Ramos (cell line): ENCODE measurements around the gene KIF5C.

Experiments
- in situ Hi-C: fragments of 300-500 bp; cut with MboI; formaldehyde crosslinking; loops from one replicate; pipeline ENCODE4 v1.14.3; 2022; ENCODE audit warnings: low sequenced_read_pairs; ENCODE audit not compliant: unreplicated experiment

Gene KIF5C

DNA sequence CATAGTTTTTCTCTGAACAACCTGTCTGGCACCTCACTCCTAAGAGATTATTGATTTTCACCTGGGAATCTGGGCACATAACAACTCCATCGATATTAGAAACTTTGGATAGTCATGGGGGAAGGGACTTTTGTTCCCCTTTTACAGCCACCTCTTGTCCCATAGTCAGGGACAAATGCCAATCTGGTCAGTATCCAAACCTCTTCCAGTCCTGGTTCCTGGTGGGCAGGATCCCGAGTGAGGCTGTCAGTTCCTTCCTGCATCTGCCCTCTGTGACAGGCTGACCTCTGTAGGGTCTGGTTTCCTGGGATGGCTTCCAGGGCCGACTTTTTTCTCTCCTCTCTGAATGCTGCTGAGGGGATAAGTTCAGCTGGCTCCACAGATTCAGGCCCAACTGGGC, 11.0 kb downstream of the KIF5C start:
- in situ Hi-C loops: no loop called here

DNA sequence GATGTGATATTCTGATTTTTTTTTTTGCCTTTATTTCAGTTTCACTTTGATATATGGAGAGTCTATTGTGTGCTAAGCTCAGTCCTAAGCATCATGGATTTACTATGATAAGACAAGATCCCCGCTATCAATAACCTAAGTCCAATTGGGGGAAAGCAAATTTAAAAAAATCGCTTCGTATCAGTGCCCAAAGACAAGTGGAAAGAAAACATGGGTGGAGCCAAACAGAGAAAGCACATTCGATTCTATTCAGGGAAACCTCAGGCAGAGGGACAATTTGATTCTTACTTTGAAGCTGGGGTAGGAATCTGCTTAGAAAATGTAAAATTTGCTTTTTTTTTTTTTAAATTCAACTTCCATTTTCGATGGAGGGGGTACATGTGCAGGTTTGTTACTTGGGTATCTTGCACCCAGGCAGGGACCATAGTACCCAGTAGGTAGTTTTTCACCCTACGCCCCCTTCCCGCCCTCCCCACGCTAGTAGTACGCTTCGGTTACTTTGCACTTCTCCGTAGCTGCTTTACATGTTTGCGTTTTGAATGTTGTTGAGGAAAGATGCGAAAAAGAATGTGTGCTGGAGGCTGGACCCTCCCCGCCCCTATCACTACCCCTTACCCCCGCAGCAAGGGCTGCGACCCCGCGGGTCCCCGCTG, 12.4 kb downstream of the KIF5C start:
- in situ Hi-C loops: no loop called here

DNA sequence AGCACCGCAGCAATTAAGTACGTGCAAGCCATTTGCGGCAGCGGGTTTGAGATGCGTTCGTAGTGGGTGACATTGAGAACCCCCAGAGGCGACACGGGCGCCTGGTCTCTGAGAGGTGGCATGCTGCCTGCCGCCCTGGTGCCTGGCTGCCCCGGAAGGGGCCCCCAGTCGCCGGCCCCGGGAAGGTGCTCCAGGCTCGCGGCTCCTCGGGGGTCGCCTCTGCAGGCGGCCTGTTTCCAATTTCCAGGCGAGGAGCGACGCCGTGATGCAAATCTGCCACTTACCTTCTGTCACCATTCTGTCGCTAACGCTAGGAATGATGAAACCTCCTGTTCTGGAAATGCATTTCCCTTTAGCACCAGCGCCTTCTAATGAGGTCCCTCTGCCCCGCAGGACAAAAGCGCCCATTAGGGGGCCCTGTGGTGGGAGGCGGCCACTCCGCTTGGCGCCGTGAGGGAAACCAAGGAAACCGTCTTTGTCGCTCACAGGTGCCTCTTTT, 13.0 kb downstream of the KIF5C start:
- in situ Hi-C loops: no loop called here

DNA sequence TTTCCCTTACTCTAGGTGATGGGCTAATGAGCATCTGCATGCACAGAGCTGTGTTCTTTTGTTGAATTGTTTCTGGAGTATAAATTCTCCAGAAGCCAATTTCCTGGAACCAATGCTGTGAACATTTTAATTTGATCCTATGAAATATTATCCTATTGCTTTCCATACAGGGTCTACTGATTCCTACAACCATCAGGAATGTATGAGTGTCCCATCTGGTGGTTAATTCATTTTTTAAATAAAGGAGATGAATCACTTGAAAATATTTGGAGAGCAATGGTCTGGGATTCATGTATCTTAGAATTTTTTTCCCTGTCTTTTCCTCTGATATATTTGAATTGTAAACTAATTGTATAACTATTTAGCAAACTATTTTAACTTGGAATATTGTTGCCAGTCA, 14.0 kb downstream of the KIF5C start:
- in situ Hi-C loops: no loop called here

GRCh38 chr2:148893906-148894305, 18.9 kb downstream of the KIF5C start:
- in situ Hi-C loops: no loop called here

DNA sequence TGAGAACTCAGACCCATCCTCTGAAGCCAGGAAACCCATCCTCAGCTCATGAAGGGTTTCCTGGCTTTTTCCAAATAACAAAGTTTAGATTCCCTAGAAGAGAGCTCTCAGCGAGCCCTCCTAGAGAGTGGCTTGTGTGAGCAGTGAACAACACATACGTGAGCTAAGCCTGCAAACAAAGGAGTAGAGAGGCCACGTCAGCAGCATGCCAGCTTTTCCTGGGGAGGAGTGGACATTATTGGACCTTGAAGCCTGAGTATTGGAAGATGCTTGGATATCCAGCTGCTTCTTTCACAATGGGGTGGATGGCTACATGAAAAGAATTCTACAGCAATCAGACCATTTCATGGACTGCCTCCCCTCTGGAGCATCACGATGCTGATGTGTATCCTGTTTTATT, 21.1 kb downstream of the KIF5C start:
- in situ Hi-C loops: no loop called here

- in situ Hi-C loops: no loop called here
These were observed 24.8 kb downstream of the KIF5C start for GRCh38 chr2:148899638-148900318.

DNA sequence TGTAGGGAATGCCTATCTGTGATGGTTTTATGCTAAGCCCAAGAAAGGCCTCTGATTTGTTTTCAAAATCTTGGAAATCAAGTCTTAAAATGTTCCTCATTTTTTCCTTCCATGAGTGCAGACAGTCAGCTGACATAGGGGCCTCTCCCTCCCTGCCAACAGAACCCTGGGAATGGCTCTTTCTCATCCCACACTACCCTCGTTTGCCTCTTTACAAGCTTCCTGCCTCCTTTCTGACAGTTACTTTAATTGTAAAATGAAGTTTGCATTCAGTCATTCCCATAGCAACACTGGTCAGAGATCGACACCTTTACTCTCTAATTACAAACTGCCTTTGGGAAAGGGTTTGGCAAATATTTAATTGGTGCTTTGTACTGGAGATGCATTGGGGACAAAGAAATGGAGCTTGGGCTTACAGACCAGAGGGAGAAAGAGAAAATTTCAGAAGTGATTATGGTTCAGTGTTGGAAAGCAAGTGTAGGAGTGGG, 25.4 kb downstream of the KIF5C start:
- in situ Hi-C loops: no loop called here

- in situ Hi-C loops: no loop called here
These were observed 26.1 kb downstream of the KIF5C start for GRCh38 chr2:148901142-148901541.

DNA sequence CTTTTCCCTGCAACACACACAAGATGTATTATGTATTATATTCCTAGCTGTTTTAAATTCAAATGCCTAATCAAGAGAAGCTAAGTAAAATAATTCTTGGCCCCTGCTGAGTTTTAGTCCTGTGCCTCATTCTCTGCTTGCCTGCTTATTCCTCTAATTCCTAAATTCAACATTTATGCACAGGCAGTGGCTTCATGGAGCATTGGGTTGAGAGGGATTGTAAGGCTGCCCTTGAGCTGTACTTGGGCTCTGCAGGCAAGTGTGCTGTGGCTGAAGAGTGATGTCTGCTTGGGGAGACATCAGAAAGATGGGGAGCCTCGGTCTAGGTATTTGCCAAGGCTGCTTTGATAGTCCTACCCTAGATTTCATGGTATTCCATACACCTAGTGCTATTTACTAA, 27.8 kb downstream of the KIF5C start:
- in situ Hi-C loops: no loop called here

GRCh38 chr2:148903294-148903693, 28.3 kb downstream of the KIF5C start:
- in situ Hi-C loops: no loop called here

DNA sequence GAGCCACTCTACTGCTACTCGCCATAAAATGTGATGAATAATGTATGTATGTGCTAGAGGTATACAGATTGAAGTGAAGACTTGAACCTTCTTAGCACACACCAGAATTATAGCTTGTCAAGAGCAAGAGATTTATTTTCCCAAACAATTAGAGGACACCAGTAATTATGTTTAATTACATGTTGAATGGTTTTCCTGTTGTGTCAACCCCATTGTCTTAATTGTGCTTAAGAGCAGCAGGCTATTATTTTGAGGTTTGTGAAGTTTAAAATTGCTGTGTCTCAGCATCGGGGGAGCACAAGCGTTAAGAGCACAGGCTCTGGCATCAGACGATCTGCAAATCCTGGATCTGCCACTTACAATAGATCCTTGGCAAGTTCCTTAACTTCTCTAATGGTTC, 29.0 kb downstream of the KIF5C start:
- in situ Hi-C loops: no loop called here

GRCh38 chr2:148906124-148906523, 31.1 kb downstream of the KIF5C start:
- in situ Hi-C loops: no loop called here

DNA sequence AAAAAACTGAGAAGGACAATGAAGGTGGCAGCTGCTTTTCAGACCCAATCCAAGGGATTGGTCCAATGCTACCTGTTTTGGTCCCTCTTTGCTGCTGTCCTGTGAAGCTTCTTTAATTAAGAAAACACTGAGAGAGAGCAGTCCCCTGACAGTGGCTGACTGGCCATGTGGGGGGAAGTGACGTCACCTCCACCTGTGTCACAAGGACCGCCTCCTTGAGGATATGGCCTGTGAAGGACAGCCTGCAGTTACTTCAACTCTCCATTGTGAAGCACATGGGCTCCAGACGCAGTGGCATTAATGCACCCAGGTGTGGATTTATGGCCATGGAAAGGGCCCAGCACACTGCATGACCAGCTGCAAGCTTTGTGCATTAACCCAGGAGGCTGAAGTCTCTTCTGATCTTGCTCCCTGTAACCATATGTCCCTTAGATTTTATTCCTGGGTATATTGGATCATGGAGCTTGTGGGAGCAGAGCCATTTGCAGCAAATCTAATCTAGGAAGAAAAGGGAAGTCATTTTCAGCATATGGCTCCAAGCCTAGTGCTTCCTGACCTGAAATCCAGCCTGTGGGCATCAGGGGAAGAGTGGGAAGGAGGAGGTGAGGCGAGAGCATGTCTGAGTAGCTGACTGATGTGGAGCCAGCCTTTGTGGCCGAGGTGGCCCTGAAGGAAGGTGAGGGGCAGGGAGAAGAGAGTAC, 32.2 kb downstream of the KIF5C start:
- in situ Hi-C loops: no loop called here

DNA sequence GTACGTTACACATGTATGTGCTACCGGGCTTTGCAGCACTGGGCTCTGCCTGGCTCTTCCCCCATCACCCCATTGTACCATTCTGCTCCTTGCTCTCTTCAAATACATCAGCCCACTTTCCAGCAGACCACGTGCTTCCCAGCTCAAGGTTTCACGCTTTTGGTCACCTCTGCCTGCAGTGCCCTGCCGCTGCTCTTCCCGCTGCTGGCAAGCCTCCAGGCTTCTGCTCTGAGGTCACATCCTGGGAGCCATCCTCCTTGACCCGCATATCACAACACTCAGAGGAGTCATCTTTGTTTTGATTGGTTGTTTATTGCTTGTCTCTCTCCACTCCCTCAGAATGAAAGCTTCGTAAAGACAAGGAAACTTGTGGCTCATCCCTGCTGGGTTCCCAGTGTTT, 34.1 kb downstream of the KIF5C start:
- in situ Hi-C loops: no loop called here

GRCh38 chr2:148913061-148913460, 38.0 kb downstream of the KIF5C start:
- in situ Hi-C loops: no loop called here

- in situ Hi-C loops: no loop called here
These were observed 38.5 kb downstream of the KIF5C start for GRCh38 chr2:148913492-148913891.

GRCh38 chr2:148914463-148914862, 39.4 kb downstream of the KIF5C start:
- in situ Hi-C loops: no loop called here

- in situ Hi-C loops: no loop called here
These were observed 42.4 kb downstream of the KIF5C start for GRCh38 chr2:148917431-148917830.

- in situ Hi-C loops: no loop called here
These were observed 43.5 kb downstream of the KIF5C start for GRCh38 chr2:148918554-148918953.

DNA sequence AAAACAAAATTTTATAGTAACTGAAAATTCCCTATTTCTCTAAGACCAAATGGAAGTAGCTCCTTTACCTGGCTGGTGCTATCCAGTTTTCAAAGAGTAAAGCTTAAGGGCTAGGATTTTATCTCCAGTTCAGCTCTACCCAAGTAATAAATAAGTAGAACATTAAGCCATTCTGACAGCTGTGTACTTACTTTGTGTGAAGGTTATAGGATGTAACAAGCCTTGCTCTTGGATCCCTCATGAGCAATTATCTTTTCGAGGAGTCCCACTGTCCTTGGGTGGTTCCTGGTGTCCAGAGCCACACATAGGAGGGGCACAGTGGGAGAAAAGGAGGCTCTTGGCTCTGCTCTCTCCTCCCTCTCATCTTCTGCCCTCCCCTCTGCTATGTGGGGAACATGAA, 45.5 kb downstream of the KIF5C start:
- in situ Hi-C loops: no loop called here
